Transverse colon (tissue), 4 donors: ENCODE data around the gene SERINC1. TPM values are rescaled to one million over a fixed set of nuclear protein-coding genes. Genes with fewer than 3 reads are reported as not detected.
"Not testable (repeated sequence)": the region's sequence is repeated elsewhere in the genome, so short reads cannot be mapped to it uniquely, and the experiment has no call there.

Experiments used
- DNase-seq: peaks from one replicate; pipeline ENCODE4 v3.0.0-alpha.2; 2019
- H3K27ac ChIP-seq, 4 donors: fragments of 200-600 bp; sonication (generic); 2 replicates each; pipeline ENCODE4 v1.5.1; 2016 to 2018; ENCODE audit warnings: inconsistent platforms in 4 of 4
- H3K27me3 ChIP-seq: fragments of 200-600 bp; sonication (generic); 2 replicates; pipeline ENCODE4 v1.5.1; 2017; ENCODE audit warnings: inconsistent platforms
- H3K36me3 ChIP-seq, 4 donors: fragments of 200-600 bp; sonication (generic); 2 replicates each; pipeline ENCODE4 v1.5.1; 2017 to 2019; ENCODE audit warnings: inconsistent platforms in 4 of 4
- H3K4me1 ChIP-seq, 4 donors: fragments of 200-600 bp; sonication (generic); 2 replicates each; pipeline ENCODE4 v1.5.1; 2017 to 2020; ENCODE audit warnings: inconsistent platforms in 4 of 4
- H3K4me3 ChIP-seq, 4 donors: fragments of 200-600 bp; sonication (generic); 1 replicate in 1 of 4; 2 replicates in 3 of 4; pipeline versions ENCODE4 v1.5.1 to v1.6.1; 2017 to 2019; ENCODE audit warnings: inconsistent platforms in 4 of 4
- H3K9me3 ChIP-seq, 2 donors: fragments of 200-600 bp; sonication (generic); 2 replicates each; pipeline ENCODE4 v1.5.1; 2017 to 2019; ENCODE audit warnings: inconsistent platforms in 2 of 2
- EP300 ChIP-seq: sonication (generic); formaldehyde crosslinking; IDR thresholded peaks from one replicate; pipeline ENCODE4 v1.6.1; 2017; ENCODE audit warnings: antibody characterized with exemption, low read depth
- POLR2A ChIP-seq: fragments of 450-650 bp; IDR thresholded peaks from one replicate; pipeline ENCODE4 v1.6.1; 2016; ENCODE audit warnings: antibody characterized with exemption, mild to moderate bottlenecking, moderate library complexity
- POLR2AphosphoS5 ChIP-seq, 3 donors: sonication (generic); formaldehyde crosslinking; IDR thresholded peaks; one replicate each; pipeline ENCODE4 v1.6.1; 2016; ENCODE audit warnings: antibody characterized with exemption in 3 of 3
- WGBS, 2 donors: methylation state at CpG; one replicate each; pipeline ENCODE4 v1.1.5; 2018; ENCODE audit warnings: low coverage in 1 of 2; 5-methylcytosine and 5-hydroxymethylcytosine counted together
- in situ Hi-C, 4 donors: fragments of 200-750 bp; cut with MboI; loops; one replicate each; pipeline versions ENCODE4 v1.15.0 to v1.15.1; 2017; ENCODE audit warnings: low sequenced_read_pairs in 3 of 4, low pct_ligation_motif_present in 1 of 4, low pct_unique_long_range_greater_than_20kb in 1 of 4
- intact Hi-C: fragments of 100-400 bp; cut with DNase I; formaldehyde crosslinking; loops from one replicate; pipeline ENCODE4 v1.15.1; 2023; ENCODE audit warnings: low total_unique reads
- total RNA-seq, 4 donors: library from RNA; depleted of rRNA; stranded (reverse); fragments of >200 nt; gene quantifications; one replicate each; pipeline ENCODE4 v1.1.0, GENCODE V29; 2016
- TF ChIP-seq, protein P1 (sequence below), 5 experiments: fragments of 200-600 bp in 3 of 5; fragments of 450-650 bp in 2 of 5; sonication (generic) in 3 of 5; IDR thresholded peaks; 1 replicate in 2 of 5; 2 replicates in 3 of 5; pipeline ENCODE4 v1.5.1; 2016 to 2017; ENCODE audit warnings: antibody characterized with exemption in 5 of 5, inconsistent platforms in 3 of 5, mild to moderate bottlenecking in 2 of 5, moderate library complexity in 1 of 5

Gene SERINC1
- total RNA-seq, 4 donors from 2014 or later = 32.6 to 138 (median 87.0) TPM

DNA sequence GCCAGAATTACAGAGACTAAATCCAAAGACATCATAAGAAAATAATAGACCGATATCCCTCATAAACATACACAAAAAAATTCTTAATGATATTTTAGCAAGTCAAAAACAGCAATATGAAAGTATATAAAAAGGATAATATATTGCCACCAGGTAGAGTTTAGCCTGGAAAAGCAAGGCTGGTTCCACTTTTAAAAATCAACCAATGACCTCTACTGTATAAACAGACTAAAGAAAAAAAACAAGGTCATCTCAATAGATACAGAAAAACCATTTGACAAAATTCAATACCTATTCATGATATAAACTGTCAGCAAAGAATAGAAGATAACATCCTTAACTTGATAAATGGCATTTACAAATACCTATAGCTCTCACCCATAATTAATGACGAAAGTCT lies 9.7 kb downstream of the SERINC1 start:
- Histone ChIP-seq H3K27me3 (no peaks in the 10 kb centered on the region), H3K4me1 (peaks cover 9 to 90% (median 25%) of the 10 kb centered on the region in 4 donors), H3K36me3 (peaks cover 0 to 13% (median 5%) of the 10 kb centered on the region in 4 donors), H3K27ac (no peak overlapping the region), H3K9me3 (no peaks in the 10 kb centered on the region), H3K4me3 (no peak overlapping the region)
- 91 to 94% methylated on average over 2 of the region's 2 CpGs for WGBS, 2 donors
- no peak for DNase-seq
- no peak for TF ChIP-seq EP300
- no peak for TF ChIP-seq POLR2AphosphoS5 (IDR thresholded peaks at IDR 0.05)
- TF ChIP-seq POLR2A = no peak
- TF ChIP-seq, protein P1, sequence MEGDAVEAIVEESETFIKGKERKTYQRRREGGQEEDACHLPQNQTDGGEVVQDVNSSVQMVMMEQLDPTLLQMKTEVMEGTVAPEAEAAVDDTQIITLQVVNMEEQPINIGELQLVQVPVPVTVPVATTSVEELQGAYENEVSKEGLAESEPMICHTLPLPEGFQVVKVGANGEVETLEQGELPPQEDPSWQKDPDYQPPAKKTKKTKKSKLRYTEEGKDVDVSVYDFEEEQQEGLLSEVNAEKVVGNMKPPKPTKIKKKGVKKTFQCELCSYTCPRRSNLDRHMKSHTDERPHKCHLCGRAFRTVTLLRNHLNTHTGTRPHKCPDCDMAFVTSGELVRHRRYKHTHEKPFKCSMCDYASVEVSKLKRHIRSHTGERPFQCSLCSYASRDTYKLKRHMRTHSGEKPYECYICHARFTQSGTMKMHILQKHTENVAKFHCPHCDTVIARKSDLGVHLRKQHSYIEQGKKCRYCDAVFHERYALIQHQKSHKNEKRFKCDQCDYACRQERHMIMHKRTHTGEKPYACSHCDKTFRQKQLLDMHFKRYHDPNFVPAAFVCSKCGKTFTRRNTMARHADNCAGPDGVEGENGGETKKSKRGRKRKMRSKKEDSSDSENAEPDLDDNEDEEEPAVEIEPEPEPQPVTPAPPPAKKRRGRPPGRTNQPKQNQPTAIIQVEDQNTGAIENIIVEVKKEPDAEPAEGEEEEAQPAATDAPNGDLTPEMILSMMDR (IDR thresholded peaks at IDR 0.05) = no peak
- in situ Hi-C loops (no loop called here), intact Hi-C loops (no loop called here)

- DNase-seq, H3K4me3 ChIP-seq, H3K9me3 ChIP-seq, in situ Hi-C loops, H3K27me3 ChIP-seq, H3K27ac ChIP-seq, intact Hi-C loops: not testable (repeated sequence)
- peaks cover 9 to 80% (median 25%) of the 10 kb centered on the region in 4 donors for H3K4me1 ChIP-seq
- H3K36me3 ChIP-seq = peaks cover 0 to 23% (median 13%) of the 10 kb centered on the region in 4 donors
- 94 to 96% methylated on average over 4 to 8 of the region's 8 CpGs for WGBS, 2 donors
Observed at GRCh38 chr6:122459865-122460416, 11.7 kb downstream of the SERINC1 start.

DNA sequence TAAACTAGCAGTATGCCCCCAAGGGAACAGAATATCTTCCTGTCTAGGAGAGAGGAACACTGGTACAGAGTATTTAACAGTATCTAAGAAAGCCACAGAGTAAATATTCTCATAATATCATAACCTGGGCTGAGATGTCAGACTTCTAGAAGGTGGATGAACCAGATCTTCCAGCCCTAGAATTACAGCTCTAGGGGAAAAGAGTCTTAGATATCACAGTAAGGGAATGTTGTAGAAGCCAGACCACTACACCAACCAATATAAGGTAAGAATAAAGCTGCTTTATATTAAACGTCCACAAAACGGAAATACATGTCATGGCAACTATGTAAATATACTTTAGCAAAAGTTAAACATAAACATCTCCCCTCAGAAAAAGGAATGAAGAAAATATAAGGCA lies 12.4 kb downstream of the SERINC1 start:
- WGBS, 2 donors = 6 to 28% methylated on average over 2 of the region's 2 CpGs
- Histone ChIP-seq H3K36me3 (peaks cover 0 to 26% (median 13%) of the 10 kb centered on the region in 4 donors), H3K4me1 (peaks cover 9 to 74% (median 25%) of the 10 kb centered on the region in 4 donors), H3K4me3 (no peak overlapping the region), H3K9me3 (no peaks in the 10 kb centered on the region), H3K27ac (no peak overlapping the region), H3K27me3 (no peaks in the 10 kb centered on the region)
- in situ Hi-C loops (no loop called here), intact Hi-C loops (no loop called here)
- TF ChIP-seq, protein P1 (IDR thresholded peaks at IDR 0.05) = no peak
- TF ChIP-seq EP300 (no peak), POLR2A (no peak), POLR2AphosphoS5 (IDR thresholded peaks at IDR 0.05) (no peak)
- DNase-seq = no peak

DNA sequence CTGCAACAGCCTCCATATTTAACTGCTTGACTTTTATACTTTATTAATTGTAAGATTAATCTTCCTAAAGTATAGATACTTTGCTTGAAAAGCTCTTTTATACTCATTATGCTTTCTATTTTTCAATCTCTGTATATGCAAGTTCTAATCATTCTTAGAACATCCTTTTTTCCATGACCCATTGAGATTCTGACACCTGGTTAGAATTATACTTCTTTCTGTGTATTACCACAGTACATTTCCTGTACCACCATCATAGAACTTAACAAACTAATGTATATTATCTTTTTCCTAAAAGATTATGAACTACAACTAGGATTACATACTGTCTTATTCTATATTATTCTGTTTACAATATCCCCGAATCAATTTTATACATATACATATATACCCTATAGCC lies 13.5 kb downstream of the SERINC1 start:
- Histone ChIP-seq H3K4me3 (no peak overlapping the region), H3K9me3 (no peaks in the 10 kb centered on the region), H3K27ac (no peak overlapping the region), H3K4me1 (peaks cover 6 to 62% (median 23%) of the 10 kb centered on the region in 4 donors), H3K36me3 (peaks cover 0 to 37% (median 16%) of the 10 kb centered on the region in 4 donors), H3K27me3 (no peaks in the 10 kb centered on the region)
- WGBS, 2 donors = 86 to 92% methylated on average over 1 of the region's 1 CpG
- intact Hi-C loops (no loop called here), in situ Hi-C loops (no loop called here)
- TF ChIP-seq POLR2AphosphoS5 (IDR thresholded peaks at IDR 0.05) (no peak), EP300 (no peak), POLR2A (no peak)
- TF ChIP-seq, protein P1 (IDR thresholded peaks at IDR 0.05) = no peak
- DNase-seq = no peak

DNA sequence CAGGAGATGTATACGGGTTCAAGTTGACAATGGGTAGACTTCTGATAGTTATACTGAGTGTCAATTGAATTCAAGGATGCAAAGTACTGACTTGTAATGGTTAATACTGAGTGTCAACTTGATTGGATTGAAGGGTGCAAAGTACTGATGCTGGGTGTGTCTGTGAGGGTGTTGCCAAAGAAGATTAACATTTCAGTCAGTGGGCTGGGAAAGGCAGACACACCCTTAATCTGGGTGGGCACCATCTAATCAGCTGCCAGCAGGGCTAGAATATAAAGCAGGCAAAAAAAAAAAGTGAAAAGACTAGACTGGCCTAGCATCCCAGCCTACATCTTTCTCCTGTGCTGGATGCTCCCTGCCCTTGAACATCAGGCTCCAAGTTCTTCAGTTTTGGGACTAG lies 16.5 kb downstream of the SERINC1 start:
- H3K4me3 ChIP-seq, H3K9me3 ChIP-seq, H3K27me3 ChIP-seq, in situ Hi-C loops, H3K27ac ChIP-seq, intact Hi-C loops, DNase-seq: not testable (repeated sequence)
- H3K4me1 ChIP-seq = peaks cover 0 to 35% (median 13%) of the 10 kb centered on the region in 4 donors
- WGBS, 2 donors = 89 to 100% methylated on average over 1 of the region's 1 CpG
- H3K36me3 ChIP-seq = peaks cover 0 to 64% (median 29%) of the 10 kb centered on the region in 4 donors
